Endothelial cell (in vitro differentiated cells): ENCODE results near the gene MAML2. TPM values are rescaled to one million over a fixed set of nuclear protein-coding genes. Genes with fewer than 3 reads are reported as not detected.

Experiments used
- DNase-seq: peaks from one replicate; pipeline ENCODE4 v3.0.0; 2021; ENCODE audit warnings: low spot score
- H3K27ac Mint-ChIP-seq: one replicate; pipeline ENCODE4 v1.8.0; 2021; ENCODE audit warnings: mixed read lengths, inconsistent platforms; ENCODE audit not compliant: unreplicated experiment
- H3K27me3 Mint-ChIP-seq: one replicate; pipeline ENCODE4 v1.8.0; 2021; ENCODE audit warnings: mild to moderate bottlenecking, moderate library complexity, mixed read lengths, inconsistent platforms; ENCODE audit not compliant: unreplicated experiment
- H3K36me3 Mint-ChIP-seq: one replicate; pipeline ENCODE4 v1.8.0; 2021; ENCODE audit warnings: mild to moderate bottlenecking, low read depth, mixed read lengths, inconsistent platforms; ENCODE audit not compliant: unreplicated experiment
- H3K4me1 Mint-ChIP-seq: one replicate; pipeline ENCODE4 v1.8.0; 2021; ENCODE audit warnings: mild to moderate bottlenecking, mixed read lengths, inconsistent platforms; ENCODE audit not compliant: unreplicated experiment
- H3K4me3 Mint-ChIP-seq: one replicate; pipeline ENCODE4 v1.8.0; 2021; ENCODE audit warnings: mild to moderate bottlenecking, mixed read lengths, inconsistent platforms; ENCODE audit not compliant: unreplicated experiment
- H3K9me3 Mint-ChIP-seq: one replicate; pipeline ENCODE4 v1.8.0; 2021; ENCODE audit warnings: mixed read lengths, inconsistent platforms; ENCODE audit not compliant: unreplicated experiment
- total RNA-seq: library from RNA; stranded (reverse); fragmentation: NEBNext Ultra II Directional; extraction: Animal tissue kit (Norgen Biotek cat#: 25700); gene quantifications from one replicate; pipeline ENCODE4 v1.2.1, GENCODE V29; 2021; ENCODE audit not compliant: unreplicated experiment
- TF ChIP-seq, protein P1 (sequence below): fragments of 200-600 bp; sonication (generic); IDR thresholded peaks from one replicate; pipeline ENCODE4 v1.5.0; 2021; ENCODE audit warnings: antibody characterized with exemption; ENCODE audit not compliant: unreplicated experiment

The MAML2 gene
- total RNA-seq, 1 donor from 2014 or later, result 6.2 TPM

- H3K4me1 Mint-ChIP-seq, result peaks cover 10% of the 10 kb centered on the region
- H3K4me3 Mint-ChIP-seq, result no peak overlapping the region
- H3K9me3 Mint-ChIP-seq, result no peaks in the 10 kb centered on the region
- no peak for DNase-seq
- TF ChIP-seq, protein P1, sequence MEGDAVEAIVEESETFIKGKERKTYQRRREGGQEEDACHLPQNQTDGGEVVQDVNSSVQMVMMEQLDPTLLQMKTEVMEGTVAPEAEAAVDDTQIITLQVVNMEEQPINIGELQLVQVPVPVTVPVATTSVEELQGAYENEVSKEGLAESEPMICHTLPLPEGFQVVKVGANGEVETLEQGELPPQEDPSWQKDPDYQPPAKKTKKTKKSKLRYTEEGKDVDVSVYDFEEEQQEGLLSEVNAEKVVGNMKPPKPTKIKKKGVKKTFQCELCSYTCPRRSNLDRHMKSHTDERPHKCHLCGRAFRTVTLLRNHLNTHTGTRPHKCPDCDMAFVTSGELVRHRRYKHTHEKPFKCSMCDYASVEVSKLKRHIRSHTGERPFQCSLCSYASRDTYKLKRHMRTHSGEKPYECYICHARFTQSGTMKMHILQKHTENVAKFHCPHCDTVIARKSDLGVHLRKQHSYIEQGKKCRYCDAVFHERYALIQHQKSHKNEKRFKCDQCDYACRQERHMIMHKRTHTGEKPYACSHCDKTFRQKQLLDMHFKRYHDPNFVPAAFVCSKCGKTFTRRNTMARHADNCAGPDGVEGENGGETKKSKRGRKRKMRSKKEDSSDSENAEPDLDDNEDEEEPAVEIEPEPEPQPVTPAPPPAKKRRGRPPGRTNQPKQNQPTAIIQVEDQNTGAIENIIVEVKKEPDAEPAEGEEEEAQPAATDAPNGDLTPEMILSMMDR, result no peak
- no peaks in the 10 kb centered on the region for H3K36me3 Mint-ChIP-seq
- peaks cover 2% of the 10 kb centered on the region for H3K27me3 Mint-ChIP-seq
- H3K27ac Mint-ChIP-seq, result no peak overlapping the region
These were observed 351.4 kb downstream of the MAML2 start for GRCh38 chr11:95991545-95991944.

GRCh38 chr11:95991101-95991500 lies 351.9 kb downstream of the MAML2 start:
- H3K36me3 Mint-ChIP-seq, result no peaks in the 10 kb centered on the region
- no peak overlapping the region for H3K4me3 Mint-ChIP-seq
- TF ChIP-seq, protein P1, result no peak
- DNase-seq, result no peak
- no peaks in the 10 kb centered on the region for H3K9me3 Mint-ChIP-seq
- peaks cover 2% of the 10 kb centered on the region for H3K27me3 Mint-ChIP-seq
- H3K4me1 Mint-ChIP-seq, result peaks cover 10% of the 10 kb centered on the region
- H3K27ac Mint-ChIP-seq, result no peak overlapping the region

GRCh38 chr11:95989780-95990179 lies 353.2 kb downstream of the MAML2 start:
- Mint-ChIP-seq H3K9me3 (no peaks in the 10 kb centered on the region), H3K27me3 (no peaks in the 10 kb centered on the region), H3K4me3 (no peak overlapping the region), H3K4me1 (peaks cover 10% of the 10 kb centered on the region), H3K27ac (no peak overlapping the region), H3K36me3 (no peaks in the 10 kb centered on the region)
- TF ChIP-seq, protein P1, result no peak
- DNase-seq, result no peak

DNA sequence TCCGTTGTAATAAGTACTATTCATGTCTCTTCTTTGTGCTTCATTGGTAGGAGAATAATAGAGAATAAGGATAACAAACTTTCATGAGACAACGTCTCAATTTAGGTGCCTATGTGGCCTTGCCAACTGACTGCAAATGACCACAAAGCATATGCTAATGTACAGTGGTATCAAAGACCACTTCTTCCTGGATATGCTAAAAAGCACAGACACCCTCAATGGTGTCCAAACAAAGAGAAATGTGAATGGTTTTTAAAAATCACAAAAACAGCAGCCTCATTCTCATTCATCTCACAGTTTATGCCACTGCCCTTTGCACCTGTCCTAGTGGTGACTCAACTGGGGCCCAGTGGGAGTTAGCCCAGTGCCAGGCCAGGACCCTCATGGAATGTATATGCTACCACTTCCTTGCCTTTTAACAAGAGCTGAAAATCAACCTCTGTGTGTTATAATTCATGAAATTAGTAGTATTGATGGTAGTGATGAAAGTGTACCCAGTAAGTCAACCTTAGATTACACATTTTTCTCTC lies 353.9 kb downstream of the MAML2 start:
- no peaks in the 10 kb centered on the region for H3K9me3 Mint-ChIP-seq
- H3K36me3 Mint-ChIP-seq, result no peaks in the 10 kb centered on the region
- H3K27me3 Mint-ChIP-seq, result no peaks in the 10 kb centered on the region
- no peak for DNase-seq
- no peak overlapping the region for H3K4me3 Mint-ChIP-seq
- peaks cover 5% of the 10 kb centered on the region for H3K4me1 Mint-ChIP-seq
- TF ChIP-seq, protein P1, result no peak
- no peak overlapping the region for H3K27ac Mint-ChIP-seq

DNA sequence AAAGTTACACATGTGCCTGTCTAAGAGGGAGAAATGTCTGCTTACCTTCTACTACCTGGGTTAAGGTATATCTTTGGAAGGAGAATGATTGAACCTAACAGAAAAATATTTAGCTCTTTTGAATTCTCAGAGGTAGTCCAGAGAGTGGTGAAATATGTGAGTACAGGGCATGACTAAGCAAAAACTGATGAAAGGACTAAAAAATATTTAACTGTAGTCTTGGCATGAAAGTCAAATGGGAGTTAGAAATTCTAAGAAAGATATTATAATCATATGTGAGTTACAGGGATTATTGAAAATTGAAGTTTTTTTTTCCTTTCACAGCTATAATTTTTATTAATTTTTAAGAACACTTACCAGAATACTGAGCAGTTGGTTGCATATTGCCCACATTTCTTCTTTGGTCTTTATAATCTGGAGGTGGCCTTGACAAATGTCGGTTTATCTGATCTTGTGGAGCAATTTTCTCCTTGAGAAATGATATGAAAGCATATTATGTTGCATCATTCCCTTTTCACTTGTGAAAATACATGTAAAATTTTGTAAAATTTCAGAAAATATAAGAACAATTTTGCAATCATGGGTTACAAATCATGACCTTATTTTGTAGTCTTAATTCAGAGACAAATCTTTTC lies 357.7 kb downstream of the MAML2 start:
- Mint-ChIP-seq H3K36me3 (no peaks in the 10 kb centered on the region), H3K4me3 (no peak overlapping the region), H3K9me3 (no peaks in the 10 kb centered on the region), H3K27ac (no peak overlapping the region), H3K4me1 (peaks cover 2% of the 10 kb centered on the region), H3K27me3 (no peaks in the 10 kb centered on the region)
- TF ChIP-seq, protein P1, result no peak
- no peak for DNase-seq
